KMS-11 (cell line): ENCODE data around the gene PFKFB2.

Experiments used
- H2AFZ ChIP-seq: fragments of 200-600 bp; sonication (generic); 2 replicates; pipeline ENCODE4 v1.6.1; 2016; ENCODE audit warnings: antibody characterized with exemption, mixed run types, low read depth
- H3K27ac ChIP-seq: fragments of 200-600 bp; sonication (generic); 2 replicates; pipeline ENCODE4 v1.6.1; 2016; ENCODE audit warnings: mild to moderate bottlenecking, mixed run types
- H3K27me3 ChIP-seq: fragments of 200-600 bp; sonication (generic); 2 replicates; pipeline ENCODE4 v1.6.1; 2017; ENCODE audit warnings: mild to moderate bottlenecking, low read depth, mixed run types, moderate library complexity; ENCODE audit not compliant: insufficient read depth
- H3K36me3 ChIP-seq: fragments of 200-600 bp; sonication (generic); 2 replicates; pipeline ENCODE4 v1.6.1; 2017; ENCODE audit warnings: mild to moderate bottlenecking, mixed run types; ENCODE audit not compliant: insufficient read depth
- H3K4me1 ChIP-seq: fragments of 200-600 bp; sonication (generic); 2 replicates; pipeline ENCODE4 v1.6.1; 2016; ENCODE audit warnings: mild to moderate bottlenecking, low read depth, mixed run types; ENCODE audit not compliant: poor library complexity, severe bottlenecking
- H3K4me2 ChIP-seq: fragments of 200-600 bp; sonication (generic); 2 replicates; pipeline ENCODE4 v1.7.0; 2016; ENCODE audit warnings: mild to moderate bottlenecking, mixed run types
- H3K4me3 ChIP-seq: fragments of 200-600 bp; sonication (generic); IDR thresholded peaks from 2 replicates; pipeline ENCODE4 v1.6.1; 2017; ENCODE audit warnings: low read depth, low read length, mixed read lengths; ENCODE audit not compliant: insufficient read depth
- H3K79me2 ChIP-seq: fragments of 200-600 bp; sonication (generic); 2 replicates; pipeline ENCODE4 v1.6.1; 2016; ENCODE audit warnings: low read depth, mixed run types; ENCODE audit not compliant: insufficient read depth
- H3K9ac ChIP-seq: fragments of 200-600 bp; sonication (generic); 2 replicates; pipeline ENCODE4 v1.6.1; 2016; ENCODE audit warnings: mild to moderate bottlenecking, mixed run types
- H4K20me1 ChIP-seq: fragments of 200-600 bp; sonication (generic); 2 replicates; pipeline ENCODE4 v1.6.1; 2016; ENCODE audit warnings: mild to moderate bottlenecking, mixed run types; ENCODE audit not compliant: insufficient read depth
- TF ChIP-seq, protein P1 (sequence below): fragments of 200-600 bp; sonication (generic); conservative IDR thresholded peaks from 2 replicates; pipeline ENCODE4 v1.6.1; 2017; ENCODE audit warnings: low read depth, mild to moderate bottlenecking, antibody characterized with exemption, low read length, moderate library complexity, mixed read lengths

PFKFB2 gene

GRCh38 chr1:207031016-207031415 lies 22.1 kb upstream of the PFKFB2 start:
- H3K27ac ChIP-seq = no peak overlapping the region
- no peak overlapping the region for H3K4me2 ChIP-seq
- no peaks in the 10 kb centered on the region for H4K20me1 ChIP-seq
- no peak overlapping the region for H3K9ac ChIP-seq
- H3K4me1 ChIP-seq = no peaks in the 10 kb centered on the region
- no peak overlapping the region for H3K4me3 ChIP-seq
- TF ChIP-seq, protein P1, sequence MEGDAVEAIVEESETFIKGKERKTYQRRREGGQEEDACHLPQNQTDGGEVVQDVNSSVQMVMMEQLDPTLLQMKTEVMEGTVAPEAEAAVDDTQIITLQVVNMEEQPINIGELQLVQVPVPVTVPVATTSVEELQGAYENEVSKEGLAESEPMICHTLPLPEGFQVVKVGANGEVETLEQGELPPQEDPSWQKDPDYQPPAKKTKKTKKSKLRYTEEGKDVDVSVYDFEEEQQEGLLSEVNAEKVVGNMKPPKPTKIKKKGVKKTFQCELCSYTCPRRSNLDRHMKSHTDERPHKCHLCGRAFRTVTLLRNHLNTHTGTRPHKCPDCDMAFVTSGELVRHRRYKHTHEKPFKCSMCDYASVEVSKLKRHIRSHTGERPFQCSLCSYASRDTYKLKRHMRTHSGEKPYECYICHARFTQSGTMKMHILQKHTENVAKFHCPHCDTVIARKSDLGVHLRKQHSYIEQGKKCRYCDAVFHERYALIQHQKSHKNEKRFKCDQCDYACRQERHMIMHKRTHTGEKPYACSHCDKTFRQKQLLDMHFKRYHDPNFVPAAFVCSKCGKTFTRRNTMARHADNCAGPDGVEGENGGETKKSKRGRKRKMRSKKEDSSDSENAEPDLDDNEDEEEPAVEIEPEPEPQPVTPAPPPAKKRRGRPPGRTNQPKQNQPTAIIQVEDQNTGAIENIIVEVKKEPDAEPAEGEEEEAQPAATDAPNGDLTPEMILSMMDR = no peak
- H3K36me3 ChIP-seq = no peaks in the 10 kb centered on the region
- no peaks in the 10 kb centered on the region for H3K27me3 ChIP-seq
- H3K79me2 ChIP-seq = no peaks in the 10 kb centered on the region
- H2AFZ ChIP-seq = no peak overlapping the region

- H3K4me2 ChIP-seq = no peak overlapping the region
- TF ChIP-seq, protein P1 = no peak
These were observed 21.3 kb upstream of the PFKFB2 start for GRCh38 chr1:207031632-207032264.

GRCh38 chr1:207032528-207033017 lies 20.5 kb upstream of the PFKFB2 start, which contains the start of gene C1orf116:
Gene C1orf116, minus strand, starts transcription at chr1:207032756. Its CDS starts 5,158 bp downstream, at chr1:207027598.
- no peaks in the 10 kb centered on the region for H3K79me2 ChIP-seq
- H3K9ac ChIP-seq = no peak within 1 kb of the TSS
- H3K4me2 ChIP-seq = no peak within 1 kb of the TSS
- no peak within 1 kb of the TSS for H3K4me3 ChIP-seq
- no peak within 1 kb of the TSS for H2AFZ ChIP-seq
- no peaks in the 10 kb centered on the region for H4K20me1 ChIP-seq
- no peaks in the 10 kb centered on the region for H3K4me1 ChIP-seq
- TF ChIP-seq, protein P1 = no peak
- H3K36me3 ChIP-seq = no peaks in the 10 kb centered on the region
- no peaks in the 10 kb centered on the region for H3K27me3 ChIP-seq
- no peak within 1 kb of the TSS for H3K27ac ChIP-seq

More at GRCh38 chr1:207031632-207032264, 21.3 kb upstream of the PFKFB2 start:
- no peak overlapping the region for H3K9ac ChIP-seq
- H3K4me1 ChIP-seq = no peaks in the 10 kb centered on the region
- H3K4me3 ChIP-seq = no peak overlapping the region
- H3K36me3 ChIP-seq = no peaks in the 10 kb centered on the region
- no peaks in the 10 kb centered on the region for H4K20me1 ChIP-seq
- no peaks in the 10 kb centered on the region for H3K27me3 ChIP-seq
- no peaks in the 10 kb centered on the region for H3K79me2 ChIP-seq
- no peak overlapping the region for H2AFZ ChIP-seq
- H3K27ac ChIP-seq = no peak overlapping the region

DNA sequence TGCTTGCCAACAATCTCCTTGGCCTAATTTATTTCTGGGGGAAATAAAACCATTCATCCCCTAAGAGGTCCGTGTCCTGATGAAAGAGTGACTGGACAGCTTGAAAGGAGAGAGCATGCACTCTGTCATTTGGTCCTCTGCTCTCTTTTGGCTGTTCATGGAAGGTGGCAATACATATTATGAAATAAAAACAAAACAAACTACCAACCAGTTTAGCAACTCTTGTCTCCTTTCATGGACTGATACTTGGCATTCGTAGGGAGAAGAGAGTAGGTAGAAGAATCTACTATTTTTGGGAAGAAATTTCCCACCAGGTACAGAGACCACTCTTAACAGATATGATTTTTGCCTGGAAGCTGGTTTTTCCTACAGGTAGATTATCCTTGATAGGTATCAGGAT lies 19.8 kb upstream of the PFKFB2 start:
- TF ChIP-seq, protein P1 = no peak
- Histone ChIP-seq H3K27me3 (no peaks in the 10 kb centered on the region), H3K9ac (no peak overlapping the region), H3K36me3 (no peaks in the 10 kb centered on the region), H3K4me3 (no peak overlapping the region), H3K4me1 (no peaks in the 10 kb centered on the region), H3K27ac (no peak overlapping the region), H3K79me2 (no peaks in the 10 kb centered on the region), H2AFZ (no peak overlapping the region), H4K20me1 (no peaks in the 10 kb centered on the region), H3K4me2 (no peak overlapping the region)
